ENCODE results near the gene CCDC73. TPM values are rescaled to one million over a fixed set of nuclear protein-coding genes. Genes with fewer than 3 reads are reported as not detected.

The CCDC73 gene
- total RNA-seq, 1 donor from 2014 or later: not detected

DNA sequence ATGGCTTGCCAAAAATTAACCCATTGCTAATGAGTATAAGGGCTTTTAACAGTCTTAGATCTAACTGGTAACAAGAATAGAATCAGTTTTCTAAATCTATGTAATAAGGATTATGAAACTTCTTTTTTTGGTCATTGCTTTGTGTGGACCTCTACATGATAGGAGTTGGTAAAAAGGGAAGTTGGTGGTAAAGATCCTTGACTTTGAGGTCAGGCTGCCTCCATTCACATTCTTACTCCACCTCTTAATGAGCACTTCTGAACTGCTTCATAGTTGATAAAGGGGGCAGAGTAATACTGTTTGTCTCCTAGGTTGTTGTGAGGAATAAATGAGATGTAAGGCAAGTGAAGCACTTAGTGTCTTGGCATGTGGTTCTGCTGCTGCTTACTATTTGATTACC lies 200.2 kb downstream of the CCDC73 start:
- Histone ChIP-seq H3K27me3 (ENCODE audit: insufficient read depth, low read length) (no peaks in the 10 kb centered on the region), H2AFZ (ENCODE audit: low read depth, low read length) (no peak overlapping the region), H3K27ac (ENCODE audit: low read depth, low read length) (no peak overlapping the region), H3K9ac (ENCODE audit: low read length) (no peak overlapping the region), H3K4me3 (ENCODE audit: insufficient read depth, low read depth, low read length) (no peak overlapping the region), H3K4me2 (ENCODE audit: low read length) (no peak overlapping the region), H3K4me1 (ENCODE audit: insufficient read depth, low read length) (no peaks in the 10 kb centered on the region), H3K36me3 (ENCODE audit: insufficient read depth, low read length) (peaks cover 80% of the 10 kb centered on the region), H3K9me3 (ENCODE audit: insufficient read depth, low read depth, low read length) (no peaks in the 10 kb centered on the region), H3K79me2 (ENCODE audit: insufficient read depth, low read length) (peaks cover 38% of the 10 kb centered on the region), H4K20me1 (ENCODE audit: insufficient read depth, low read length) (peaks cover 36% of the 10 kb centered on the region)
- Mint-ChIP-seq H3K9me3 (ENCODE audit: unreplicated experiment) (no peaks in the 10 kb centered on the region), H3K27me3 (ENCODE audit: low read depth, unreplicated experiment) (no peaks in the 10 kb centered on the region), H3K4me1 (ENCODE audit: low read depth, unreplicated experiment) (peaks cover 6% of the 10 kb centered on the region), H3K4me3 (ENCODE audit: unreplicated experiment) (no peak overlapping the region), H3K27ac (ENCODE audit: unreplicated experiment) (no peak overlapping the region), H3K36me3 (ENCODE audit: low read depth, unreplicated experiment) (peaks cover 28% of the 10 kb centered on the region)
- no peak for TF ChIP-seq EZH2 (IDR thresholded peaks at IDR 0.05; ENCODE audit: insufficient read depth, low read length)
- TF ChIP-seq, protein P1, sequence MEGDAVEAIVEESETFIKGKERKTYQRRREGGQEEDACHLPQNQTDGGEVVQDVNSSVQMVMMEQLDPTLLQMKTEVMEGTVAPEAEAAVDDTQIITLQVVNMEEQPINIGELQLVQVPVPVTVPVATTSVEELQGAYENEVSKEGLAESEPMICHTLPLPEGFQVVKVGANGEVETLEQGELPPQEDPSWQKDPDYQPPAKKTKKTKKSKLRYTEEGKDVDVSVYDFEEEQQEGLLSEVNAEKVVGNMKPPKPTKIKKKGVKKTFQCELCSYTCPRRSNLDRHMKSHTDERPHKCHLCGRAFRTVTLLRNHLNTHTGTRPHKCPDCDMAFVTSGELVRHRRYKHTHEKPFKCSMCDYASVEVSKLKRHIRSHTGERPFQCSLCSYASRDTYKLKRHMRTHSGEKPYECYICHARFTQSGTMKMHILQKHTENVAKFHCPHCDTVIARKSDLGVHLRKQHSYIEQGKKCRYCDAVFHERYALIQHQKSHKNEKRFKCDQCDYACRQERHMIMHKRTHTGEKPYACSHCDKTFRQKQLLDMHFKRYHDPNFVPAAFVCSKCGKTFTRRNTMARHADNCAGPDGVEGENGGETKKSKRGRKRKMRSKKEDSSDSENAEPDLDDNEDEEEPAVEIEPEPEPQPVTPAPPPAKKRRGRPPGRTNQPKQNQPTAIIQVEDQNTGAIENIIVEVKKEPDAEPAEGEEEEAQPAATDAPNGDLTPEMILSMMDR (IDR thresholded peaks at IDR 0.05; ENCODE audit: insufficient read depth, low read depth, low read length): no peak
- no peak for FAIRE-seq
- DNase-seq (ENCODE audit: low read depth): no peak

DNA sequence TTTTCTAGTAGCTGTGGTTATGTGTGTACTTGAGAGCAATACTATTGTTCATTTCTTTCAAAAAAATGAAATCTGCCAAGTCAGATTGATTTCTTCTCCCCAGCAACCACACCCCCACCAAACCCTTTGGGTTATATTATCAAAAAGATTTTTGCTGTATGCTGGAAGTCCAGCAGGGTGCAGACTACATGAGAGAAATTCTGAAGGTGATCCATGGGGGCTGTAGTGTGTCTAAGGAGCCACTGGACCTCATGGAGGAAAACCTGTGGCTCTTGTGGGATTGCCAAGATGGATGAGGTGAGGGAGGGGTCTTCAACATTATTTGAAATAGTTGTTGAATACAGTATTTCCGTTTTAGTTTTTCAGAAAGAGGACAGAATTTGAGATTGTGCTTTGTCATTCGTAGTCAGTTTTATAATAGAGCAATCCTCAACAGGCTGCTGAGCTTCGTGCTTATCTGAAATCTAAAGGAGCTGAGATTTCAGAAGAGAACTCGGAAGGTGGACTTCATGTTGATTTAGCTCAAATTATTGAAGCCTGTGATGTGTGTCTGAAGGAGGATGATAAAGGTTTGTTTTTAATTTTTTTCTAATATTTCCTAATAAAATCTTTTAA lies 207.8 kb downstream of the CCDC73 start:
- Histone ChIP-seq H2AFZ (ENCODE audit: low read depth, low read length) (no peak overlapping the region), H3K27ac (ENCODE audit: low read depth, low read length) (no peak overlapping the region), H3K4me3 (ENCODE audit: insufficient read depth, low read depth, low read length) (no peak overlapping the region), H3K36me3 (ENCODE audit: insufficient read depth, low read length) (peaks cover 28% of the 10 kb centered on the region), H3K4me2 (ENCODE audit: low read length) (peak overlapping the region; percentile 85), H3K9me3 (ENCODE audit: insufficient read depth, low read depth, low read length) (no peaks in the 10 kb centered on the region), H3K27me3 (ENCODE audit: insufficient read depth, low read length) (no peaks in the 10 kb centered on the region), H4K20me1 (ENCODE audit: insufficient read depth, low read length) (peaks cover 48% of the 10 kb centered on the region), H3K79me2 (ENCODE audit: insufficient read depth, low read length) (peaks cover 74% of the 10 kb centered on the region), H3K9ac (ENCODE audit: low read length) (no peak overlapping the region), H3K4me1 (ENCODE audit: insufficient read depth, low read length) (peaks cover 11% of the 10 kb centered on the region)
- no peaks in the 10 kb centered on the region for H3K9me3 Mint-ChIP-seq (ENCODE audit: unreplicated experiment)
- no peak for FAIRE-seq
- H3K27ac Mint-ChIP-seq (ENCODE audit: unreplicated experiment): peak overlapping the region; percentile 23
- H3K27me3 Mint-ChIP-seq (ENCODE audit: low read depth, unreplicated experiment): no peaks in the 10 kb centered on the region
- H3K4me3 Mint-ChIP-seq (ENCODE audit: unreplicated experiment): peak overlapping the region; percentile 96
- H3K4me1 Mint-ChIP-seq (ENCODE audit: low read depth, unreplicated experiment): peaks cover 12% of the 10 kb centered on the region
- H3K36me3 Mint-ChIP-seq (ENCODE audit: low read depth, unreplicated experiment): peaks cover 13% of the 10 kb centered on the region
- DNase-seq (ENCODE audit: low read depth): no peak
- TF ChIP-seq EZH2 (IDR thresholded peaks at IDR 0.05; ENCODE audit: insufficient read depth, low read length): no peak
- TF ChIP-seq, protein P1 (IDR thresholded peaks at IDR 0.05; ENCODE audit: insufficient read depth, low read depth, low read length): peak; percentile 32

DNA sequence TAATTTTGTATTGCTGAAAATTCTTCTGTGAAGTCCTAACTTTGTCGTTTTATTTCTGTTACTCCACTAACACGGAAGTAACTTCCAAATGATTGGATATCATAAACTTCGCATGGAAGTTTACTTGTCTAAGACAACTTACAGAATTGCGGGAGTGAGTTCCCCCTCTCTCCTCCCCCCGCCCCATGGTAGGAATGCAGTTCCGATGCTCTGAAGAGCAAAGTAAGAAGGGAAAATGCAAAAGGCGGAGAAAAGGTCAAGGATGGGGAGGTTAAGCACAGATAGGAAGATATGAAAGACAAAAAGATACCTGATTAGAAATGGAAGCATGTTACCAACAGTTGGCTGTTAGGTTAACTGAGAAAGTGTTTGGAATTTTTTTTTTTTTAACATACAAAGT lies 209.5 kb downstream of the CCDC73 start:
- Mint-ChIP-seq H3K27ac (ENCODE audit: unreplicated experiment) (peak overlapping the region; percentile 96), H3K4me3 (ENCODE audit: unreplicated experiment) (peak overlapping the region; percentile 96), H3K27me3 (ENCODE audit: low read depth, unreplicated experiment) (no peaks in the 10 kb centered on the region), H3K4me1 (ENCODE audit: low read depth, unreplicated experiment) (peaks cover 12% of the 10 kb centered on the region), H3K9me3 (ENCODE audit: unreplicated experiment) (no peaks in the 10 kb centered on the region), H3K36me3 (ENCODE audit: low read depth, unreplicated experiment) (peaks cover 7% of the 10 kb centered on the region)
- H3K4me3 ChIP-seq (ENCODE audit: insufficient read depth, low read depth, low read length): peak overlapping the region; percentile 79
- H2AFZ ChIP-seq (ENCODE audit: low read depth, low read length): no peak overlapping the region
- H3K79me2 ChIP-seq (ENCODE audit: insufficient read depth, low read length): peaks cover 64% of the 10 kb centered on the region
- peaks cover 13% of the 10 kb centered on the region for H3K36me3 ChIP-seq (ENCODE audit: insufficient read depth, low read length)
- H3K9ac ChIP-seq (ENCODE audit: low read length): peak overlapping the region; percentile 95
- TF ChIP-seq, protein P1 (IDR thresholded peaks at IDR 0.05; ENCODE audit: insufficient read depth, low read depth, low read length): no peak
- no peak for TF ChIP-seq EZH2 (IDR thresholded peaks at IDR 0.05; ENCODE audit: insufficient read depth, low read length)
- H3K27me3 ChIP-seq (ENCODE audit: insufficient read depth, low read length): no peaks in the 10 kb centered on the region
- H3K4me1 ChIP-seq (ENCODE audit: insufficient read depth, low read length): peaks cover 11% of the 10 kb centered on the region
- no peak for FAIRE-seq
- no peaks in the 10 kb centered on the region for H3K9me3 ChIP-seq (ENCODE audit: insufficient read depth, low read depth, low read length)
- DNase-seq (ENCODE audit: low read depth): no peak
- H4K20me1 ChIP-seq (ENCODE audit: insufficient read depth, low read length): peaks cover 38% of the 10 kb centered on the region
- peak overlapping the region; percentile 85 for H3K4me2 ChIP-seq (ENCODE audit: low read length)
- H3K27ac ChIP-seq (ENCODE audit: low read depth, low read length): no peak overlapping the region
